GM11168 (cell line): ENCODE data around the gene OR4C13.
"Not testable (repeated sequence)": the region's sequence is repeated elsewhere in the genome, so short reads cannot be mapped to it uniquely, and the experiment has no call there.

Experiments
- in situ Hi-C: fragments of 300-500 bp; cut with MboI; formaldehyde crosslinking; loops from one replicate; pipeline ENCODE4 v1.12.0; 2022; ENCODE audit warnings: low sequenced_read_pairs; ENCODE audit not compliant: unreplicated experiment

Gene OR4C13

DNA sequence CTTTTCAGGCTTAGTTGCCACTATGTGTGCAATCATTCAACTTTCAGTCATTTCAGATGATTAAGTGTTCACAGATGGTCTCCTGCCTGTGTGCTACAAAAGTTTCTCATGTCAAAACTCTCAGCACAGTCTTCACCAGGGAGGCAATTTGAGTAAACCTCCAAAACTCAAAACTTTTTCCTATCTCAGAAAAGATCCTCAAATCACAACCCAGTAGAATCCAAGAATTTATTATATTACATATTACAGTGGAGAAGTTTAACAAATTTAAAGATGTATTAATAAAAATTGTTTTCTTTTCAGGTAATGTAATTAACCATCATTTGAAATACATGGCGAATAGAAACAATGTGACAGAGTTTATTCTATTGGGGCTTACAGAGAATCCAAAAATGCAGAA is at the start of gene OR4C13:
OR4C13 (plus strand) TSS at position 301 of the 400 bp plus-strand sequence; CDS start at position 333, 32 bp downstream.
- in situ Hi-C loops, result no loop called here

DNA sequence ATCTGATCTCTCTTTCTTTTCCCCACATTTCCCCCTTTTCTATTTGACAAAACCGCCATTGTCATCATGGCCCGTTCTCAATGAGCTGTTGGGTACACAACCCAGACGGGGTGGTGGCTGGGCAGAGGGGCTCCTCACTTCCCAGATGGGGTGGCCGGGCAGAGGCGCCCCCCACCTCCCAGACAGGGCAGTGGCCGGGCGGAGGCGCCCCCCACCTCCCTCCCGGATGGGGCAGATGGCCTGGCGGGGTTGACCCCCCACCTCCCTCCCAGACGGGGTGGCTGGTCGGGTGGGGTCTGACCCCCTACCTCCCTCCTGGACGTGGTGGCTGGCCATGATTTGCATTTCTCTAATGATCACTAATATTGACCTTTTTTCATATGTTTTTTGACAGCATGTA is 40.7 kb upstream of the OR4C13 start:
- in situ Hi-C loops, result not testable (repeated sequence)

DNA sequence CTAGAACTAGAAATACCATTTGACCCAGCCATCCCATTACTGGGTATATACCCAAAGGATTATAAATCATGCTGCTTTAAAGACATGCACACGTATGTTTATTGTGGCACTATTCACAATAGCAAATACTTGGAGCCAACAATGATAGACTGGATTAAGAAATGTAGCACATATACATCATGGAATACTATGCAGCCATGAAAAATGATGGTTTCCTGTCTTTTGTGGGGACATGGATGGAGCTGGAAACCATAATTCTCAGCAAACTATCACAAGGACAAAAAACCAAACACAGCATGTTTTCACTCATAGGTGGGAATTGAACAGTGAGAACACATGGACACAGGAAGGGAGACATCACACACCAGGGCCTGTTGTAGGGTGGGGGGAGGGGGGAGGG is 3.5 kb upstream of the OR4C13 start:
- in situ Hi-C loops, result not testable (repeated sequence)

DNA sequence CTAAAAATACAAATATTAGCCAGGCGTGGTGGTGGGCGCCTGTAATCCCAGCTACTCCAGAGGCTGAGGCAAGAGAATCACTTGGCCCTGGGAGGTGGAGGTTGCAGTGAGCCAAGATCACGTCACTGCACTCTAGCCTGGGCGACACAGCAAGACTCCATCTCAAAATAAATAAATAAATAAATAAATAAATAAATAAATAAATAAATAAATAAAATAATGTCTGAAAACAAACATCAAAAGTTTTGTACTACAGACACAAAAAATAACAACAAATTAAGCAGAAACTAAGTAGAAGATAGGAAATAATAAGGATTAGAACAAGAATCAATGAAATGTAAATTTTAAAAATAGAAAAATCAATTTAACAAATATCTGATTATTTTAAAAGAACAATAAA is 21.2 kb downstream of the OR4C13 start:
- in situ Hi-C loops, result not testable (repeated sequence)

DNA sequence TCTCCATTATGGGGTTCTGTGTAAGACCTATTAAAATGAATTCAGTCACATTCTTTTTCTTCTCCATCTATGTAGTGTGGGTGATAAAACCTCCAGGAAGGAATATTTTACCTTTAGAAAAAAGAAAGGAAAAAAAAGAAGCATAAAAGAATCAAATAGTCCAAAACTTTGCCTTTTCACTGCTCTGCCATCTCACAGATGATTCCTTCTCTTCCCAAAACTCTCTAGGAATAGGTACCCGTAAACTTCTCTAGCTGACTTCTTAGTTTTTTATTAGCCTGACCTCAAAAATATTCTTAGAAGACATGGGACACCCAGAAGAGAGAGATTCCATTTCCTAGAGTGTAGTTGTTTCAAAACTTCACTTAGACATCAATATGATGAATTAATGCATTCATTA is 30.2 kb downstream of the OR4C13 start, which contains the start of gene OR4C12:
OR4C12 (minus strand) TSS at position 101 of the 400 bp plus-strand sequence; CDS start at position 67, 34 bp downstream.
- in situ Hi-C loops, result not testable (repeated sequence)

DNA sequence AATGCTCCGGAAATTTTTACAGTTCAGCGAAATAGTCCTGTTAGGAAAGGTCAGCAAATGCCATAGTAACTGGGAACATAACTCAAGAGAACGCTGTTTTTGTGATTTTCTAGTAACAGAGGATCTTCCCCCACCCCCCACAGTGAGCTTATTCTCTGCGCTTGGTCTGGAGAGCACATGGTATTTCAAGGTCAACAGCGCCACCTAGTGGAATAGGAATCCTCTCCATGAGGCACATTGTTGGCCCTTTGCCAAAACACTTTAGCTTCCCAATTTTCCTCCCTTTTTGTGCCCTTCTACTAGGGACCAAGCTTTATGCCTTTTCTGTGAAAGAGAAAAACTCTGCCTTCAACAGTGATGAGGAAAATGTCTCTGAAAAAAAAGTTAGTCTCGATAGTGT is 43.4 kb downstream of the OR4C13 start:
- in situ Hi-C loops, result no loop called here
